CD4-positive, alpha-beta T cell treated with Interleukin-12 subunit alpha and Interleukin-12 subunit beta, for 1 hour (primary cell): ENCODE measurements around the gene BDH1.

Experiments
- DNase-seq: peaks from one replicate; pipeline ENCODE4 v3.0.0-alpha.2; 2020

BDH1 gene

DNA sequence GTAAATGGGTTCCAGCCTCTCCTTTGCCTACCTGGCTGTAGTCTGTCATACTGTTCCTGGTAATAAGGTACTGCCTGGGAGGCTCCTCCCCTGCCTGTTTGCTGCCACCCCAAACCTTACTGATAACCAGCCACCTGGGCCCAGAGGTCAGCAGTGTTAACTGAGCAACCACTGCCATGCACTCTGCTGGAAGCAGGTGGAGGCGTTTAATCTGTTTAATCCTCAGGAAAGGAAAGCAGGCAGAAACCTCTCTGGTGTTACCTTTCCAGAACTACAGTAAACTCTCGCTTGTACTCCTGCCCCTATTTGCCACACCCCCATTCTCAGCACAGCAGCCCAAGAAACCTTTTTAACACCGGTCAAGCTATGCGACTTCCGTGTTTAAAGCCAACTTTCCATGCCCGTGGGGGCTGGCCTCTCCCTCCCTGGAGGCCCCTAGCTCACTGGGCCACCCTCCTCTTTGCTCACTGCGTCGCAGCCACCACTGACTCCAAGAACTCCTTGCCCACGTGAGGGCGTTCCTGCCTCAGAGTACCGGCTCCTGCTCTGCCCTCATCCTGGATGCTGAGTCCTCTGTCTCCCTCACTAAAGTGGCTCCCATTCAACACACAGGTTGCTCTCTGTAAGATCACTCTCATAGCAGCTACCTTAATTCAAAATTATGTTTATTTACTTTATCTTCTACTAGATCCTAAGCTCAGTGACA, 8.3 kb downstream of the BDH1 start:
- no peak for DNase-seq

DNA sequence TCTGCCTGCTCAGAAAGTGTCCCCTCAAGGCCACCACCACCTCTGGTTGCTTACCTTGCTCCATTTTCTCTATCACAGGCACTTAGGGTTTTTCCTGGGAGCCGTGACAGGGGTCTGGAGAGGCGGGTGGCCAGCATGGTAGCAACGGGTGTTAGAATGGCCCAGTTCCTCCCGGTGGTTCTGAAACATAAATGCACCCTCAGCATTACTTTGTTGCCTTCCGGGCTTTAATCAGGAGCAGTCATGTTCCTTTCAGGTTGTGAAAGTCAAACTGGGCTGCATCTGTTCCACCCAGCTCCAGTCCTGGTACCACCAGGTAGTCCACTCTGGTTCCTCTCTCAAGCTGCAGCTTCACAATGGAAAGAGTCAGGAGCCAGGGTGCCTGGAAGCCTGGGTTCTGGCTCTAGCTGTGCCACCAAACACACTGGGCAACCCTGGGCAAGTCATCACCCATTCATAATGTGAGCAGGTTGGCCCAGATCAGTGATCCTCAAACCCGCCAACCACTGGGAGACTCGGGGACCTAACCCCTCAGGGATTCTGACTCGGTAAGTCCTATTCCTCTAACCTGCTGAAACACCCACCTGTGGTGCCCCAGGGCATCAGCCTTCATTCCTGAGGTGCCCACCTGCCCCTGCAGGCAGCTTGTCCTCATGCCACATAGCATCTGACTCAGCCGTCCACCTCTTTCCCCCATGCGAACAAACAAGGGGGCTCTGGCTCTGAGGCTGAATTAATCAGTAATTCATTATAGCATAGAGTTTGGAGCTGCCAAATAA, 9.3 kb downstream of the BDH1 start:
- no peak for DNase-seq

DNA sequence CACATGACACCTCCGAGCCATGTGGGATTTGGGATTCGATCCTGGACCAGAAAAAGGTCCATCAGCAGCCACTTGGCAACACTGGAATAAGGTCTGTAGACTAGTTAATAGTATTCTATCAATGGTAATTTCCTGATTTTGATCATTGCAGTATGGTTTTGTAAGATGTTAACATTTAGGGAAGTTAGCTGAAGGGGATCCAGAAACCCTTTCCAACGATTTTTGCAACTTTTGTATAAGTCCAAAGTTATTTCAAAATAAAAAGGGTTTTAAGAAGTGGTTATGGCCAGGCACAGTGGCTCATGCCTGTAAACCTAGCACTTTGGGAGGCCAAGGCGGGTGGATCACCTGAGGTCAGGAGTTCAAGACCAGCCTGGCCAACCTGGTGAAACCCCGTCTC, 10.2 kb downstream of the BDH1 start:
- DNase-seq: no peak

DNA sequence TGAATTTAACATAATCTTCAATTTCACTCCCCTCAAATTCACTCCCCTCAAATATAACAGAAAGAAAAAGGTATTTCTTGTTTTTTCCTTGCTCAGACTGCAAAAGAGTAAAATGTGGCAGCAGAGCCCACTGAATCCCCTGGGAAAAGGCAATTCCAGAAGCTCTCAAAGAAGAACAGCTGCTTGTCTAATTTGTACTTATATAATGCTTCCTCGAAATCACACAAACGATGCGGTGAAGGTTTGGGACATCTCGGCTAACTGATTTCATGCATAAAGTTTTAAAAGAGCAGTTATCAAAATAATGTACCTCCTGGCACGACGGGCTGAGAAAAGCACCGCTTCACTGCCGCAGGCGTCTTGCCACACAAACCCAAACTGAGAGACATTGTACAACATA, 10.7 kb downstream of the BDH1 start:
- DNase-seq: no peak

DNA sequence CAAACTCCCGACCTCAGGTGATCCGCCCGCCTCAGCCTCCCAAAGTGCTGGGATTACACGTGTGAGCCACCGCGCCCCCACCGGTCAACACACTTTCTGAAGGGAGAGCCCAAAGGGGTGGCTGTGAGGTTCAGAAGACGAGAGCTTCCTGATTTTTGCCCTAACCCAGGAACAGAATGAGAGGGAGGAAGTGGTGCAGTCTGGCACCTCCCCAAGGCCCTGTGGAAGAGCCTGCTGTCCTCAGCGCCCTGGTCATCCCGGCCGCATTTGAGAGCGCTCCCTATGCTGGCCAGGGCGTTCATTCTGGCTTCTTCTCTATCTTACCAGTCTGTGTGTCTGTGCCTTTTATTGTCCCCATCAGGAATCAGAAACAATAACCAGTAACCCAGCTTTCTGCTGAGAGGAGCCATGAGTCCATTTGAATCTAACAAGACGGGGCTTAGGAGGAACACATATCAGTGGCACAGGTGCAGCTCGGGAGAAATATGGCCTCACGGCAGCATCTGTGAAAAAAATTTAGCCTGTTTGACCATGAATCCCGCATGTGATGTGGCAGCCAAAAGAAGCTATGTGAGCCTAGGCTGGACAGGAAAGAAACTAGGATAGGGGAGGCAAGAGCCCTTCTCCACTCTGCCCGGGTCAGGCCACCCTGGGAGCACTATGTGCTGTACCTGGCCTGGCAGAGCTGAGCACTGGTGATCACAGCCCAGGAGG, 12.9 kb downstream of the BDH1 start:
- DNase-seq: no peak

DNA sequence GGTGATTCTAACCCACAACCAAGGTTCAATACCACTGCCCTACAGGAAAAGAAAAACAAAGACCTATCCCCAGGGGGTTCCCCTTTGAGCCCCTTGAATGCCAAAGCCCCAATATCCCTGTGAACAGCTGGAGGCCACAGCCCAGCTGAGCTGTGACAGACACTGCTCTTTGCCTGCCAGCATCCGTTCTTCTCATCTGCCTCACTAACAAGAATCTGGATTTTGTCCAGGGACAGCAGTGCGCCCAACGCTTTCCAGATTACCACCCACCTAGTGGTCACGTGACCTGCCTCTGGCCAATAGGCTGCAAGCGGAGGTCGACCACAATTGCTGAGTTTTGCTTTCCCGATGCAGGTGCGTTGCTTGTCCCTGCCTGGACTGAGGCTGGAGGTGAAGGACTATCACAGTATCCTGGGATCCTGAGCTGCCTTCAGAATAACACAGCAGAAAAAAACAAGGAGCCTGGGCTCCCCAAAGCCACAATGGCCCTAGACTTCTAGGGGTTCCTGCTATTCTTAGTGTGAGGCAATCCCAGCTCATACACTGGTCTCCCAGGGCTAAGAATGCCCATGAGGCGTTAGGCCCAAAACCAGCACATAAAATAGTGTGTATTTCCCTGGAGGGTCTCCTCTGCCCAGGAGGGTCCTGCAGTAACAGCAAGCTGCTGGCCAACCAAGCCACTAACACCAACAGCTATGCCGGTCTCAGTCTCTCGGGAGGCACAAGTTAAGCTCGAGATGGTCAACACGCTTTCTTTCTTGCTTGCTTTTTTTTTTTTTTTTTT, 13.8 kb downstream of the BDH1 start:
- DNase-seq: no peak

DNA sequence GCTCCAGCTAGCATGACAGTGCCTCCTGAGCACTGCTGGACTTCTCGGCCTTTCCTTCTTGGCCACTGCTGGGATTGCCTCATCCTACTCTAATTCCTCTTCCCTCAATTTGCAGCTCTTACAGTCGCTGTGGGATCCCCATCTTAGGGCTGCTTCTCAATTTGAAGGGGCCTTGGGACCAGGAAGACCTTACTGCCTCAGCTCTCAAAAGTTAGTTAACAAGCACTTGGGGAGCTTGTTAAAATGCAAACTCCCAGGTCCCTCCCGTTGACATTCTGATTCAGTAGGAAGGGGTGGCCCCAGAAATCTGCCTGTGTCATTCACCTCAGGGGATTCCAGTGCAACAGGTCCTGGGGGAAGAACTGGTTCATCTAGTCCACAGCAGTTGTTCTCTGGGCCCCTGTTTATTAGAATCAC, 14.8 kb downstream of the BDH1 start:
- no peak for DNase-seq

DNA sequence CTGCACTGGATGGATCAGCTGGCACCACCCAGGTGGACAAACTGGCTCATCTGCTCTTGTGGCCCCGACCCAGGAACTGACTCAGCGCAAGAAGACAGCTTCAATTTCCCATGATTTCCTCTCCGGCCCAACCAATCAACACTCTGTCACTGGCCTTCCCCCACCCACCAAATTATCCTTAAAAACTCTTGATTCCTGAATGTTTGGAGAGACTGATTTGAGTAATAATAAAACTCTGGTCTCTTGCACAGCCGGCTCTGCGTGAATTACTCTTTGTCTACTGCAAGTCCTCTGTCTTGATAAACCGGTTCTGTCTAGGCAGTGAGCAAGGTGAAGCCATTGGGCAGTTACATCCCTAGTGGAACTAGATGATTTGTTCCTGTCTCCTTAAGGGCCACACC, 16.1 kb downstream of the BDH1 start:
- no peak for DNase-seq

DNA sequence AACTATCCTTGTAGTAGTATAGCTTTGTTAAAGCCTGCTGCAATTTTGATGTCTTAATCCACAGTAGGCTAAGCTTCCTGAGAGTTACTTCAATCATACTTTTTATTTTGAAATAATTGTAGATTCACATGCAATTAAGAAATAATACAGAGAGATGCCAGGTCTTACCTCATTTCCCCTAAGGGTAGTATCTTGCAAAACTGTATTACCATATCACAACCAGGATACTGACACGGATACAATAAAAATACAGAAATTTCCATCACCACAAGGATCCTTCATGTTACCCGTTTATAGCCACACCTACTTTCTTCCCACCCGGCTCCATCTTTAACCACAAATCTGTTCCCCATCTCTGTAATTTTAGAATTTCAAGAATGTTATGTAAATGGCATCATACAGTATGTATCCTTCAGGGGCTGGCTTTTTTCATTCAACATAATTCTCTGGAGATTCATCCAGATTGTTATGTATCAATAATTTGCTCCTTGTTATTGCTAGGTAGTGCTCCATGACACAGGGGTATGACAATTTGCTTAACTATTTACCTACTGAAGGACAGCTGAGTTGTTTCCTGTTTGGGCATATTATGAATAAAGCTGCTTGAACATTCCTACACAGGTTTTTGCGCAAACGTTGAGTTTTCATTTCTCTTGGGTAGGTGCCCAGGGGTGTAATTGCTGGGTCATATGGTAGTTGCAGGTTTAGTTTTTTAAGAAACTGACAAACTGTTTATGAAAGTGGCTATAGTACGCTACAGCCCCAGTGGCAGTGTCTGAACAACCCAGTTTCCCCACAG, 21.6 kb downstream of the BDH1 start:
- no peak for DNase-seq

DNA sequence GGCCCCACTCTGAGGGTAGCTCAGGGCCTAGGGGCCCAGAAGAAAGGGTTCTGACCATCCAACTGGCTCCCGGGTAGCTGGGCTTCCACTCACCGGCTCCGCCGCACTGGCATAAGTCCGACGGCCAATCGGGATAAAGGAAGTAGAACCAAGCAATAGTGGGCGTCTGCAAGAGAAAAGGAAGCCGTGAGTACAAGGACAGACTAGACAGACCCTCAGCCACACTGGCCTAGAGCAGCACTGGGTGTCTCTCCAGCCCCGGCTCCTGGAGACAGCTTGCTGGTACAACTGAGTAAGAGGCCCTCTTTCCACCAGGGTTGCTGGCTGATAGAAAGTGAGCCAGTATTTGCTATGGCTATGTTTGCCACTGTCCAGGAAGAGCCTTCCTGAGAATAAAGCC, 22.4 kb downstream of the BDH1 start:
- DNase-seq: no peak

DNA sequence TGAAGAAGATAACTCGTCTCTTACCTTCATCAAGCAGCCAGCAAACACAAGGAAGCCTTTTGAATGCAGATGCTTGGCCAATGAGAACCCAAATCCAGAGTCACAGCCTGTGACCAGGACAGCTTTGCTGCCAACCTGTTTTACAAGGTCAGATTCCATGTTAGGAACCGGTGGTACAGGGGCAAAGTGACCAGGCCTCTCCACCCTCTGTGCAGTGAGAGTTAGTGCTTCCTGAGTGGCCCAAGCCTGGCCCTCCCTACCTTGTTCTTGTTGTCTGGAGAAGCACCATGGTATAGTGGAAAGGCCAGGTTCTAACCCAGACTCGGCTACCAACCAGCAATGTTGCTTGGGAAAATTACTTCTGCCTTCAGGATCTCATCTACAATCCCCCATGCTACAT, 23.4 kb downstream of the BDH1 start:
- no peak for DNase-seq

DNA sequence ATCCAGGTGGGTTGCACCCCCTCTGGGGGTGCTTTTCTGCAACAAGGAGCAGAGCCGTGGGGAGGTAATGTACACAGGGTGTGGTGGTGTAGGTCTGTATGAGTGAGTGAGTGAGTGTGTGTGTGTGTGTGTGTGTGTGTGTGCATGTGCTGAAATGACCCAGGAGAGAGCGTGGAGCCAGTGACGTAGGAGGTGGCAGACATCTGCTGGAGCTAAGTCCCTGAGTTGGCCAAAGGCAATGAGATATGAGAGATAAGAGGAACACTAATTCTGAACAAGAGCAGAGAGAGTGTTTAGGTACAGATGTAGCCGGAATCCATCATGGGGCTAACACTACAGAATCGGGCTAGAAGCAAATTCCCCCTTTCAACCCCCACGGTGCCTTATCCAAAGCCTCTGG, 27.6 kb downstream of the BDH1 start:
- no peak for DNase-seq

DNA sequence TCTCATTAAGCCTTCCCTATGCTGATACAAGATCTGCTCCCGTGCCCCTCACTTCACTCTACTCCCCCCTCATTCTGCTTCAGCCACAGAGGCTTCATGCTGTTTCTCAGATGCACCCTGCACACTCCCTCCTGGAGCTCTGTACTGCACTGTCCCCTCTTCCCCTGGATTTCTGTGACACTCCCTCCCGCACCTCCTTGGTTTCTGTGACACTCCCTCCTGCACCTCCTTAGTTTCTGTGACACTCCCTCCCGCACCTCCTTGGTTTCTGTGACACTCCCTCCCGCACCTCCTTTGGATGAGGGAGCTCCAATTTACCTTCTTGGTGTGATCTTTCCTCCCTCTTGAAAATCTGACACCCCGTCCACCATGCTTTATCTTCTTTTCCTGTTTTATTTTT, 28.2 kb downstream of the BDH1 start:
- DNase-seq: no peak

DNA sequence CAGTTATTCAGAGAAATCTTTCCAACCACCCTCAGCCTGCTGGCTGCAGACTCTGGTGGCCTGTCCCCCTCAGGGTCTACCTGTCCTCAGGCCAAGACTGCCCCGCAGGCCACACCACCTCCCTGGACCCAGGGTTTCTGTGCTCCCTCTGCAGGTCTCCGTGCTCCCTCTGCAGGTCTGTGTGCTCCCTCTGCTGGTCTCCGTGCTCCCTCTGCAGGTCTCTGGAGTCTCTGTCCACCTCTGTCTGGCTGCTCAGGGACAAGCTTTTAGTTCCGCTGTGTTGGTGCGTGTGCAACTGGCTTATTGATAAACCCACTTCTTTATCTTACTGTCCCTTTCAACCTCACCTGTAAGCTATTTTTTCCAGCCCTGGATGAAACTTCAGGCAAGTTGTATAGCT, 30.1 kb downstream of the BDH1 start:
- DNase-seq: no peak

DNA sequence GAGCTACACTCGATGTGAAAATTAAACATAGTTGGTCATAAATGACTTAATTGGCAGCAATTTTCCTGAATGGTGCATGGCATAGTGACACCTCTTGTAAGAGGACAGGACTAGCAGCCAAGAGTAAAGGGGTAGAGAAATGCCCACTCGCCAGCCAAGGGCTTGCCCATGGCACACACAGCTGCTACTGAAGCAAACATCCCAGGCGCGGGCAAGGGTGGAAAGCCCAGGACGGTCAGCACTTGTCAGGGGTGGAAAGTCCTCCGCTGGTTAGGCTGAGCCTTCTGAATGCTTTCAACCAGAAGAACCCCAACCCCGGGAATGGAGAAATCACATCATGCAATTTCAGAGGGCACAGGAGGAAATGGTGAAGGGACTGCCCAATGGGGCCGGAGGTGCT, 31.6 kb downstream of the BDH1 start:
- DNase-seq: no peak

DNA sequence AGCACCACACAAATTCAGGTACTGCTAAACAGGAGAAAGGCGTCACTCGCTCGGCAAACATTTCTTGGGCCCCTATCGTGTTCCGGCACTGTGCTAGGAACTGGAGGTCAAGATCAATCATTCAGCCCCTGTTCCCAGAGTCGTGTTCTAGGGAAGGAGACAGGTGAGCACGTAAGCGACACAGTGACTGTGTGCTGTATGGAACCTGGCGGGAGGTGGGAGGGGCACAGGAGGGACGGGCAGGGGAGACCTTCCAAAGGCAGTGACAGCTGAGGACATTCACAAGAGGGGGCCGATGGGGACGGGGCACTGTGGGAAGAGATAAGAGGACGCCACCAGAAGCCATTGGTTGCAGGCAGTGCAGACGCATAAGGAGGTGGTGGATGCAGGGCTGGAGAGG, 32.2 kb downstream of the BDH1 start:
- DNase-seq: no peak

DNA sequence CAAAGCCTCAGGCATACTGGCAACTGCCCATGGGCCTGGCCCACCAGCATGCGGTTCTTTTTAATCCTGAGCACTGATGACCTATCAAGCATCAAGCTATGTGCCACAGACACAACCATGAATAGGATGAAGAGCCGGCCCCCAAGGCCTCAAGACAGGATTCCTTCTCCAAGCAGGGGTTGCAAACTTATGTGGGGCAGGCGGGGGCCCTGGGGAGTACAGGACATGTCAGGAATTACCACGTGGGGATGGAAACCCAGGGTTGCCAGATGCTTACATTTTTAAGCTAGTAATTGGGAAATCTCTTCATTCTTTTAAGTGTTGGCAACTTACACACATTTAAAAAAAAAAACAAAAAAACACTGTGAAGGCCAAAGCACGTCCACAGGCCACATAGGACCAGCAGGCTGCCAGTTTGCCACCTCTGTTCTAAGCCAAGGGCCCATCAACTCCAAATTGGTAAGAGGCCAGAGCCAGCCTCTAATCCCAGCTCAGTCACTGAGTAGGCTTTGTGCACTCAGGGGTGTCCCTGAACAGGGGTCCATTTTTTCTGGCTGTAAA, 32.8 kb downstream of the BDH1 start:
- DNase-seq: no peak

DNA sequence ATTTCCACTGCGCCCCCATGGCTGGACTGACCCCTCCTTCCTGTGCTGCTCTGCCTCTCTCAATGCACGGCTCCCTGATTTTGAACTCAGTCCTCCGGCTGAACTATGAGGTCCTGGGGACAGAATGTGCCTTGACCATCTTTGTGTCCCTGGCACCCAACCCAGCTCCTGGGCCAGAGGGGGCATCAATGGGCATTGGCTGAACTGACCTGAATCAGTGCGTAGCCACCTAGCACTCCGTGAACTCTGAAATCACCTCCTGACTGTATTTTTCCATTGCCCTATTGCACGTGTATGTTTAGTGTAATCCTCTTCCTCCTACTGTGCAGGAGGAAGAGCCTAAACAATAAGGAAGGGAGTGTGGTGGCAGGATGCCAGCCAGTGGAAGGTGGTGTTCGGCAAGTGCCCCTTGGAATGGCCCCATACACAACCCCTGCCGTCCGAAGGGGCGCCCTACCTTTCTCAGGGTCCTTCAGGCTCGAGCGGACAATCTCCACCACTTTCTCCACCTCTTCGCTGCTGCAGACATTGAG, 33.5 kb downstream of the BDH1 start:
- no peak for DNase-seq

DNA sequence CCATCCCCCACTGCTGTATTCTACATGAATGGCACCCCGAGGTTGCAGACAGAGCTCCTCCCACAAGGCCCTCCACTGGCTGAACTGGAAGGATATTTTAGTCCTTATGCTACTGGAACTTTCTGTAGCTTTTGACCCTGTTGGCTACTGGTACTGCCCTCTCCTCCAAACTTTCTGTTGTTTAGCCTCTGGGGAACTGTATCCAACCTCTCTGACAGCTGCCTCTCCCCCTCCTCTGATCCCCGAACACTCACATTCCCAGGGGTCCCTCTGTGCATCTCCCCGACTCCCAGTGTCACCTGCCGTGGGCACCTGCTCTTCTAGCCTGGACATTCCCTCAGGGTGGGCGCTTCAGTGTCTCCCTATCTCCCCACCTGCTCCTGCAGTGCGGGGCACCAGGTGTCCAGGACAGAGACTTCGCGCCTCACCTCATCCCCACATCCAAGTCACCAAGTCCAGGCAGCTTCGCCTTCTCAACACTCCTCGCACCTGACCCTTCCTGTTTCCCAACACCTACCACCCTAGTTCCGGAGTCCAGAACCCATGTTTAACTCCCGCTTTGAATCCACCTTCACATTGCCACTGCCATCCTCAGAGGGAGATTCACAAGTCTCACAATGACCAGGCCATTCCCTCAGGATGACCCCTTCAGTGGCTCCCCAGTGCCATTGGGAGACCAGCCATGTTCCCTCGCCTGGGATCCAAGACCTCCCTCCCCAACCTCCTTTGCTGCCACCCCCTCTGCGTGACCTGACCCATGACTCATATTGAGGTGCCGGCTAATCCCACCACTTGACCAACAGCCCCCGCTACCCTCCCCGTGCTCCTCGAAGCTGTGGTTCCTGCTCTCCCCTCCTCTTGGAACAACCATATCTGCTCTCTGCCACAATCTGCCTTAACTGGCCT, 34.2 kb downstream of the BDH1 start:
- DNase-seq: no peak
